Right lobe of liver (tissue), 4 donors: ENCODE measurements around the gene ARAP3.

Source experiments
- CTCF ChIP-seq, 4 donors: fragments of 200-600 bp in 3 of 4; fragments of 450-650 bp in 1 of 4; IDR thresholded peaks; one replicate each; pipeline versions ENCODE4 v1.5.1 to v1.8.0; 2016 to 2022; ENCODE audit warnings: antibody characterized with exemption in 4 of 4, mild to moderate bottlenecking in 2 of 4
- POLR2A ChIP-seq: fragments of 450-650 bp; IDR thresholded peaks from one replicate; pipeline ENCODE4 v1.6.1; 2017; ENCODE audit warnings: antibody characterized with exemption, mild to moderate bottlenecking
- donor health status: DM: no; HTN: no; CAD: no.
- donor health status: DM: no; HTN: no; CAD: no.
- donor health status: DM: no; HTN: yes; CAD: no.

GRCh38 chr5:141691286-141691866 is 9.3 kb upstream of the ARAP3 start:
- TF ChIP-seq CTCF (IDR thresholded peaks at IDR 0.05) (no peak), POLR2A (no peak)
